Loucy (cell line): ENCODE results near the gene LRBA.

Experiments used
- H2AFZ ChIP-seq: fragments of 200-600 bp; sonication (generic); 2 replicates; pipeline ENCODE4 v1.6.0; 2016; ENCODE audit warnings: antibody characterized with exemption, mild to moderate bottlenecking, low read length, moderate library complexity
- H3F3A ChIP-seq: fragments of 200-600 bp; 2 replicates; pipeline ENCODE4 v1.6.0; 2016; ENCODE audit warnings: antibody characterized with exemption, low read depth, mild to moderate bottlenecking
- H3K27me3 ChIP-seq: fragments of 200-600 bp; sonication (generic); 2 replicates; pipeline ENCODE4 v1.6.1; 2014; ENCODE audit warnings: low read length, mild to moderate bottlenecking; ENCODE audit not compliant: insufficient read depth, poor library complexity, severe bottlenecking
- H3K36me3 ChIP-seq: fragments of 200-600 bp; sonication (generic); 2 replicates; pipeline ENCODE4 v1.6.1; 2016; ENCODE audit warnings: low read length; ENCODE audit not compliant: insufficient read depth
- H3K4me1 ChIP-seq: fragments of 200-600 bp; sonication (generic); 2 replicates; pipeline ENCODE4 v1.5.1; 2014; ENCODE audit warnings: low read length, mild to moderate bottlenecking; ENCODE audit not compliant: insufficient read depth, poor library complexity, severe bottlenecking
- H3K4me2 ChIP-seq: fragments of 200-600 bp; sonication (generic); 2 replicates; pipeline ENCODE4 v1.6.0; 2014; ENCODE audit warnings: antibody characterized with exemption, low read length, low read depth, mild to moderate bottlenecking; ENCODE audit not compliant: poor library complexity, severe bottlenecking
- H3K4me3 ChIP-seq: fragments of 200-600 bp; sonication (generic); 2 replicates; pipeline ENCODE4 v1.5.1; 2014; ENCODE audit warnings: low read length, mild to moderate bottlenecking, mixed read lengths; ENCODE audit not compliant: poor library complexity, severe bottlenecking
- H3K79me2 ChIP-seq: fragments of 200-600 bp; sonication (generic); 2 replicates; pipeline ENCODE4 v1.6.1; 2014; ENCODE audit warnings: low read length; ENCODE audit not compliant: insufficient read depth
- H3K9ac ChIP-seq: fragments of 200-600 bp; sonication (generic); 2 replicates; pipeline ENCODE4 v1.6.0; 2014; ENCODE audit warnings: mild to moderate bottlenecking, low read depth, low read length, moderate library complexity; ENCODE audit not compliant: poor library complexity, severe bottlenecking
- H3K9me2 ChIP-seq: fragments of 200-600 bp; sonication (generic); replicated peaks from 2 replicates; pipeline ENCODE4 v1.6.1; 2016; ENCODE audit warnings: low read depth, low read length, mixed read lengths
- H3K9me3 ChIP-seq: fragments of 200-600 bp; sonication (generic); 2 replicates; pipeline ENCODE4 v1.6.1; 2014; ENCODE audit warnings: mild to moderate bottlenecking, antibody characterized with exemption, low read length, low read depth; ENCODE audit not compliant: insufficient read depth
- H4K20me1 ChIP-seq: fragments of 200-600 bp; sonication (generic); 2 replicates; pipeline ENCODE4 v1.6.0; 2014; ENCODE audit warnings: antibody characterized with exemption, low read length, mild to moderate bottlenecking; ENCODE audit not compliant: insufficient read depth, poor library complexity, severe bottlenecking
- CTCF ChIP-seq: fragments of 200-600 bp; sonication (generic); conservative IDR thresholded peaks from 2 replicates; pipeline ENCODE4 v1.5.1; 2014; ENCODE audit warnings: mild to moderate bottlenecking, antibody characterized with exemption, low read length
- EZH2phosphoT487 ChIP-seq: fragments of 200-600 bp; IDR thresholded peaks from 2 replicates; pipeline ENCODE4 v1.6.1; 2018; ENCODE audit warnings: antibody characterized with exemption, mild to moderate bottlenecking, moderate library complexity, borderline replicate concordance

Gene LRBA

GRCh38 chr4:150751648-150752047, 263.4 kb downstream of the LRBA start:
- Histone ChIP-seq H3K4me1 (no peaks in the 10 kb centered on the region), H3K9me2 (no peaks in the 10 kb centered on the region), H3K36me3 (no peaks in the 10 kb centered on the region), H2AFZ (no peak overlapping the region), H3K4me2 (no peak overlapping the region), H3K27me3 (no peaks in the 10 kb centered on the region), H3F3A (no peaks in the 10 kb centered on the region), H4K20me1 (no peaks in the 10 kb centered on the region), H3K4me3 (no peak overlapping the region), H3K9ac (no peak overlapping the region), H3K79me2 (no peaks in the 10 kb centered on the region), H3K9me3 (no peaks in the 10 kb centered on the region)
- TF ChIP-seq EZH2phosphoT487 (no peak), CTCF (no peak)

DNA sequence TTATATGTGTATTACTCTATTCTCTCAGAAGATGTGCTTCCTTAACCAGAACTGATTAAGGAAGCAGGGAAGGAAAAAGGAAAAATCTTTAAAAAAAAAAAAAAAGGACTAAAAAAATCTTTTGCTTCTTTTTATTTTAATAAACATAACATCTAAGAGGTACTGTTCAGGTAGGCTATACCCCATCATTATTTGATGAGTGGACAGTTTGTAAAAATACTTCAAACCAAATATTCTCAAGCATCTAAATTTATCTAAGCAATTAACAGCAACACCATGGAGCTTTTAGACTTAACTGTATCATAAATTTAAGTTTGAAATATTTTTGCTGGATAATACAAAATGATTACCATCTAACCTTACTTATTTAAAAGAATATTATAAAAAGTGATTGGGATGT, 264.3 kb downstream of the LRBA start:
- TF ChIP-seq CTCF (no peak), EZH2phosphoT487 (no peak)
- Histone ChIP-seq H4K20me1 (no peaks in the 10 kb centered on the region), H3K79me2 (no peaks in the 10 kb centered on the region), H2AFZ (no peak overlapping the region), H3K4me3 (no peak overlapping the region), H3F3A (no peaks in the 10 kb centered on the region), H3K4me2 (no peak overlapping the region), H3K27me3 (no peaks in the 10 kb centered on the region), H3K4me1 (no peaks in the 10 kb centered on the region), H3K9me3 (no peaks in the 10 kb centered on the region), H3K9ac (no peak overlapping the region), H3K9me2 (no peaks in the 10 kb centered on the region), H3K36me3 (no peaks in the 10 kb centered on the region)

GRCh38 chr4:150746156-150746555, 268.9 kb downstream of the LRBA start:
- H3K79me2 ChIP-seq: no peaks in the 10 kb centered on the region
- no peak overlapping the region for H3K4me3 ChIP-seq
- no peak overlapping the region for H3K9ac ChIP-seq
- TF ChIP-seq CTCF (no peak), EZH2phosphoT487 (no peak)
- no peaks in the 10 kb centered on the region for H3F3A ChIP-seq
- H3K4me2 ChIP-seq: no peak overlapping the region
- no peaks in the 10 kb centered on the region for H3K9me3 ChIP-seq
- H3K9me2 ChIP-seq: no peaks in the 10 kb centered on the region
- H2AFZ ChIP-seq: no peak overlapping the region
- H3K27me3 ChIP-seq: no peaks in the 10 kb centered on the region
- peaks cover 4% of the 10 kb centered on the region for H3K4me1 ChIP-seq
- H4K20me1 ChIP-seq: no peaks in the 10 kb centered on the region
- no peaks in the 10 kb centered on the region for H3K36me3 ChIP-seq
